Stimulated activated naive CD8-positive, alpha-beta T cell treated with anti-CD3 and anti-CD28 coated beads, Interleukin-15, Interleukin-2, amounts not matched to agents 100 ng/mL and 50 ng/mL, for 24 hours (primary cell): Measurements from ENCODE around the gene FBXW2.
"Not testable (repeated sequence)": the region's sequence is repeated elsewhere in the genome, so short reads cannot be mapped to it uniquely, and the experiment has no call there.

ENCODE experiments used
- H3K27ac Mint-ChIP-seq: one replicate; pipeline ENCODE4 v1.8.0; 2021; ENCODE audit warnings: mild to moderate bottlenecking, mixed read lengths
- H3K27me3 Mint-ChIP-seq: one replicate; pipeline ENCODE4 v1.8.0; 2021; ENCODE audit warnings: mixed read lengths
- H3K36me3 Mint-ChIP-seq: one replicate; pipeline ENCODE4 v1.8.0; 2021; ENCODE audit warnings: low read depth, mixed read lengths
- H3K4me1 Mint-ChIP-seq: one replicate; pipeline ENCODE4 v1.8.0; 2021; ENCODE audit warnings: low read depth, mixed read lengths
- H3K4me3 Mint-ChIP-seq: one replicate; pipeline ENCODE4 v1.8.0; 2021; ENCODE audit warnings: mild to moderate bottlenecking, mixed read lengths
- H3K9me3 Mint-ChIP-seq: one replicate; pipeline ENCODE4 v1.8.0; 2021; ENCODE audit warnings: mixed read lengths

FBXW2 gene

GRCh38 chr9:120768247-120768646, 25.0 kb downstream of the FBXW2 start:
- H3K4me3 Mint-ChIP-seq: no peak overlapping the region
- H3K36me3 Mint-ChIP-seq: peaks cover 71% of the 10 kb centered on the region
- H3K9me3 Mint-ChIP-seq: no peaks in the 10 kb centered on the region
- H3K27me3 Mint-ChIP-seq: no peaks in the 10 kb centered on the region
- peaks cover 15% of the 10 kb centered on the region for H3K4me1 Mint-ChIP-seq
- peak overlapping the region; percentile 10 for H3K27ac Mint-ChIP-seq

- Mint-ChIP-seq H3K9me3 (no peaks in the 10 kb centered on the region), H3K36me3 (peaks cover 73% of the 10 kb centered on the region), H3K27me3 (no peaks in the 10 kb centered on the region), H3K4me3 (no peak overlapping the region), H3K27ac (no peak overlapping the region), H3K4me1 (peaks cover 15% of the 10 kb centered on the region)
Observed at GRCh38 chr9:120767451-120767850, 25.8 kb downstream of the FBXW2 start.

- no peaks in the 10 kb centered on the region for H3K27me3 Mint-ChIP-seq
- H3K4me3 Mint-ChIP-seq: no peak overlapping the region
- peaks cover 76% of the 10 kb centered on the region for H3K36me3 Mint-ChIP-seq
- H3K27ac Mint-ChIP-seq: no peak overlapping the region
- peaks cover 12% of the 10 kb centered on the region for H3K4me1 Mint-ChIP-seq
- no peaks in the 10 kb centered on the region for H3K9me3 Mint-ChIP-seq
Observed at GRCh38 chr9:120765910-120766425, 27.2 kb downstream of the FBXW2 start.

- peaks cover 3% of the 10 kb centered on the region for H3K4me1 Mint-ChIP-seq
- no peak overlapping the region for H3K4me3 Mint-ChIP-seq
- no peak overlapping the region for H3K27ac Mint-ChIP-seq
- no peaks in the 10 kb centered on the region for H3K9me3 Mint-ChIP-seq
- H3K36me3 Mint-ChIP-seq: peaks cover 71% of the 10 kb centered on the region
- H3K27me3 Mint-ChIP-seq: no peaks in the 10 kb centered on the region
Observed at GRCh38 chr9:120764476-120764875, 28.7 kb downstream of the FBXW2 start.

GRCh38 chr9:120761006-120761405, 32.2 kb downstream of the FBXW2 start:
- Mint-ChIP-seq H3K4me1 (peaks cover 30% of the 10 kb centered on the region), H3K27me3 (no peaks in the 10 kb centered on the region), H3K36me3 (peaks cover 66% of the 10 kb centered on the region), H3K27ac (no peak overlapping the region), H3K9me3 (no peaks in the 10 kb centered on the region), H3K4me3 (no peak overlapping the region)

- H3K27ac Mint-ChIP-seq: no peak overlapping the region
- H3K4me3 Mint-ChIP-seq: no peak overlapping the region
- peaks cover 58% of the 10 kb centered on the region for H3K36me3 Mint-ChIP-seq
- H3K9me3 Mint-ChIP-seq: no peaks in the 10 kb centered on the region
- H3K27me3 Mint-ChIP-seq: no peaks in the 10 kb centered on the region
- H3K4me1 Mint-ChIP-seq: peaks cover 31% of the 10 kb centered on the region
Observed at GRCh38 chr9:120759755-120760400, 33.3 kb downstream of the FBXW2 start.

- Mint-ChIP-seq H3K9me3 (no peaks in the 10 kb centered on the region), H3K27ac (no peak overlapping the region), H3K4me3 (no peak overlapping the region), H3K27me3 (no peaks in the 10 kb centered on the region), H3K36me3 (peaks cover 48% of the 10 kb centered on the region), H3K4me1 (peaks cover 31% of the 10 kb centered on the region)
Observed at GRCh38 chr9:120758544-120758943, 34.7 kb downstream of the FBXW2 start.

GRCh38 chr9:120757026-120757913, 35.9 kb downstream of the FBXW2 start:
- H3K4me3 Mint-ChIP-seq: no peak overlapping the region
- H3K36me3 Mint-ChIP-seq: peaks cover 38% of the 10 kb centered on the region
- no peaks in the 10 kb centered on the region for H3K27me3 Mint-ChIP-seq
- no peaks in the 10 kb centered on the region for H3K9me3 Mint-ChIP-seq
- H3K4me1 Mint-ChIP-seq: peaks cover 31% of the 10 kb centered on the region
- H3K27ac Mint-ChIP-seq: peak overlapping the region; percentile 53

GRCh38 chr9:120756531-120756930, 36.7 kb downstream of the FBXW2 start:
- Mint-ChIP-seq H3K4me1 (peaks cover 31% of the 10 kb centered on the region), H3K36me3 (peaks cover 33% of the 10 kb centered on the region), H3K4me3 (no peak overlapping the region), H3K27me3 (no peaks in the 10 kb centered on the region), H3K27ac (no peak overlapping the region), H3K9me3 (no peaks in the 10 kb centered on the region)

GRCh38 chr9:120755810-120756434, 37.3 kb downstream of the FBXW2 start:
- H3K4me1 Mint-ChIP-seq: peaks cover 31% of the 10 kb centered on the region
- no peaks in the 10 kb centered on the region for H3K9me3 Mint-ChIP-seq
- peaks cover 27% of the 10 kb centered on the region for H3K36me3 Mint-ChIP-seq
- no peak overlapping the region for H3K27ac Mint-ChIP-seq
- no peak overlapping the region for H3K4me3 Mint-ChIP-seq
- no peaks in the 10 kb centered on the region for H3K27me3 Mint-ChIP-seq

- H3K9me3 Mint-ChIP-seq: no peaks in the 10 kb centered on the region
- H3K4me1 Mint-ChIP-seq: peaks cover 31% of the 10 kb centered on the region
- no peaks in the 10 kb centered on the region for H3K27me3 Mint-ChIP-seq
- H3K36me3 Mint-ChIP-seq: peaks cover 23% of the 10 kb centered on the region
- H3K27ac Mint-ChIP-seq: no peak overlapping the region
- H3K4me3 Mint-ChIP-seq: no peak overlapping the region
Observed at GRCh38 chr9:120755044-120755443, 38.2 kb downstream of the FBXW2 start.

GRCh38 chr9:120750421-120750820, 42.8 kb downstream of the FBXW2 start:
- H3K9me3 Mint-ChIP-seq: no peaks in the 10 kb centered on the region
- H3K36me3 Mint-ChIP-seq: no peaks in the 10 kb centered on the region
- H3K4me3 Mint-ChIP-seq: no peak overlapping the region
- H3K4me1 Mint-ChIP-seq: no peaks in the 10 kb centered on the region
- no peak overlapping the region for H3K27ac Mint-ChIP-seq
- no peaks in the 10 kb centered on the region for H3K27me3 Mint-ChIP-seq

- not testable (repeated sequence) for H3K27me3 Mint-ChIP-seq, H3K4me1 Mint-ChIP-seq, H3K27ac Mint-ChIP-seq, H3K4me3 Mint-ChIP-seq, H3K9me3 Mint-ChIP-seq, H3K36me3 Mint-ChIP-seq
Observed at GRCh38 chr9:120746366-120746765, 46.9 kb downstream of the FBXW2 start.

- H3K27ac Mint-ChIP-seq: no peak overlapping the region
- no peaks in the 10 kb centered on the region for H3K4me1 Mint-ChIP-seq
- no peaks in the 10 kb centered on the region for H3K36me3 Mint-ChIP-seq
- H3K27me3 Mint-ChIP-seq: no peaks in the 10 kb centered on the region
- H3K4me3 Mint-ChIP-seq: no peak overlapping the region
- H3K9me3 Mint-ChIP-seq: no peaks in the 10 kb centered on the region
Observed at GRCh38 chr9:120745278-120745677, 47.9 kb downstream of the FBXW2 start.

GRCh38 chr9:120742951-120743416, 50.2 kb downstream of the FBXW2 start:
- Mint-ChIP-seq H3K27me3 (no peaks in the 10 kb centered on the region), H3K27ac (no peak overlapping the region), H3K4me3 (no peak overlapping the region), H3K9me3 (no peaks in the 10 kb centered on the region), H3K4me1 (no peaks in the 10 kb centered on the region), H3K36me3 (no peaks in the 10 kb centered on the region)
